Measurements from ENCODE around the gene HEATR9. TPM values are rescaled to one million over a fixed set of nuclear protein-coding genes. Genes with fewer than 3 reads are reported as not detected.

Gene HEATR9, protein sequence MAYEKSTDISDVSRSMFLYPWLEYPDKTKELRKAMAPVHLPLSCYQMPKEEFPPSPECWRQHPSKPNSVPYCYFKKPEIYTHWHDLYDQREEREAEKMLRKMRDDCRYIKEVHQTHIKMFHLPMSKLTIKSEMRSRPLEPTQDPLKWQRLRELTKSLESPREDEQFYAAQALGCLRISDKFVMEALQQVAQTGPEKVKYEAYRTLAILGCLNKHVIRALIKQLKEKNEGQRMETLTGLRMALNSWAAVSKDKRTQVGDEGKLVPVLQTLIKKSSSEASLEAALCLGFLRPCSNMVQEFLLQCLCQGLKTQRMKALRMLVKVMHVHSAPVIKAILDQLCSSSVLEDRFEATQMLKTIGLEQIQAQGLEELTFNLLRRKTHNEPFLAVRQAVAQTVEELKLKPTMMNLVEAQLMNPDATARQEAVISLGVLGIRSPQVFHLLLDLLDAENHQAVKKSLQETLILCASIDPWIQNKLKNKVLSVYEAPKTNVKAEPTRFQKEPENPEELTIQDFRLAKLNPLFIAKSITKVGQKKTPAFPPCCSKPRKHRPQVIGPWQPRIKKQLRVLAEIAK
- not detected for polyA plus RNA-seq (2013, experiment 1 of 2)
- polyA plus RNA-seq (2013, experiment 2 of 2) = not detected

DNA sequence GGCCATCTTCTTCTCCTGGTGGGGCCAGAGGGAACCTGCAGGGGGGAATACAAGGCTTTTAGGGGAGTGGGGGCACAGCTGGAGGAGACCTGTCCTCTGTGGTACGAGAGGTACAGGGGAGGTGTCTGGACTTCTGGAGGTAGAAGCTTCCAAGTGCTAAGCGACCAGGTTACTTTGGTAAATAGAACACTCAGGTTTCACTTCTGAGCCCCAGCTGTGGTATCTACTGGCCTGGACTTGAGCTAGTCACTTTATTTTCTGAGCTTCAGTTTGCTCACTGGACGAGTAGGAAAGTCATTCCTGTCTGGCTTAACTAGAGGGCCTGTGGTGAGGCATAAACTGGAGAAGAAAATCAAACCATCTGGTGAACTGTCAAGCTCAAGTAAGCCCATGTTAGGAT, at the start of gene HEATR9:
Gene HEATR9 (minus strand): TSS at position 155 of the 400 bp plus-strand sequence. CDS start 149 bp downstream, at position 6.
- no peaks in the 10 kb centered on the region for H3K4me1 ChIP-seq (ENCODE audit: control insufficient read depth, insufficient read depth, low read length, poor library complexity, severe bottlenecking)
- WGBS, 2 experiments (ENCODE audit: insufficient coverage in 2 of 2) = 86 to 100% methylated on average over 2 to 3 of the region's 3 CpGs
- H3K9me3 ChIP-seq (ENCODE audit: control insufficient read depth, low read length) = no peaks in the 10 kb centered on the region
- no peak within 1 kb of the TSS for H3K4me3 ChIP-seq (ENCODE audit: extremely low read depth, insufficient read depth, low read length, poor library complexity, severe bottlenecking)
- H3K36me3 ChIP-seq (ENCODE audit: control insufficient read depth, insufficient read depth, low read length) = no peaks in the 10 kb centered on the region
- no peak within 1 kb of the TSS for H3K27ac ChIP-seq (ENCODE audit: low read depth, low read length, severe bottlenecking)

DNA sequence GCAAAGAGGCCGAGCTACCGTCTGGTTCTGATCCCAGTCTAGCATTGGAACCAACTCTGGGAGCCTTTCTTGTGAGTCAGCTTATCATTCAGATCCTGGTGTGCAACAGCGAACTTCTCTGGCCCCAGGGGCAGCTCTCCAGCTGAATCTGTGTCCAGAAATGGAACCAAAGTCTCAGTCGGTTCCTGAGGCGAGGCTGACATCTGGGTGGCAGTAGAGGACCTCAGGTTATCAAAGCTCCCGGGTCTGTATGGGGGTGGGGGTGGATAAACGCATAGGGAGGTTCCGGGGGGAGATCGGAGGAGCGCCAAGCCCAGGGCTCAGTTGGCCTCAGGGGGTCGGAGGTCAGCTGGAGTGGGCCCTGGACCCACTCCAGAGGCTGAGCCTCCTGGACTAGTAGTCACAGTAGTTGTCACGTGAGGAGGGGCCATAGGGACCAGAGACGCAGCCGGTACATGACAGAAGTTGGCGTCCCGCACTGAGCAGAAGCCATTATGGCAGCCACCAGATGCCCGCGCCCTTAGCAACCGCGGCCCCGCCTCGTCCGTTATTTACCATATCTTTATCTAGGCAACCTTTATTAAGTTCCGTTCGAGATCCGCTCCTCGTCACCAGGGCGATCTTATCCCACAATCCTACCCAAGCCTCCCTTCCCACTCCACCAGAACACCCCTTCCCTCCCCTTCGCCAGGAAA, 49.0 kb upstream of the HEATR9 start:
- no peak overlapping the region for H3K27ac ChIP-seq (ENCODE audit: low read depth, low read length, severe bottlenecking)
- H3K4me3 ChIP-seq (ENCODE audit: extremely low read depth, insufficient read depth, low read length, poor library complexity, severe bottlenecking) = no peak overlapping the region
- H3K36me3 ChIP-seq (ENCODE audit: control insufficient read depth, insufficient read depth, low read length) = no peaks in the 10 kb centered on the region
- no peaks in the 10 kb centered on the region for H3K9me3 ChIP-seq (ENCODE audit: control insufficient read depth, low read length)
- WGBS, 2 experiments (ENCODE audit: insufficient coverage in 2 of 2) = 91 to 96% methylated on average over 28 to 29 of the region's 29 CpGs
- no peaks in the 10 kb centered on the region for H3K4me1 ChIP-seq (ENCODE audit: control insufficient read depth, insufficient read depth, low read length, poor library complexity, severe bottlenecking)

DNA sequence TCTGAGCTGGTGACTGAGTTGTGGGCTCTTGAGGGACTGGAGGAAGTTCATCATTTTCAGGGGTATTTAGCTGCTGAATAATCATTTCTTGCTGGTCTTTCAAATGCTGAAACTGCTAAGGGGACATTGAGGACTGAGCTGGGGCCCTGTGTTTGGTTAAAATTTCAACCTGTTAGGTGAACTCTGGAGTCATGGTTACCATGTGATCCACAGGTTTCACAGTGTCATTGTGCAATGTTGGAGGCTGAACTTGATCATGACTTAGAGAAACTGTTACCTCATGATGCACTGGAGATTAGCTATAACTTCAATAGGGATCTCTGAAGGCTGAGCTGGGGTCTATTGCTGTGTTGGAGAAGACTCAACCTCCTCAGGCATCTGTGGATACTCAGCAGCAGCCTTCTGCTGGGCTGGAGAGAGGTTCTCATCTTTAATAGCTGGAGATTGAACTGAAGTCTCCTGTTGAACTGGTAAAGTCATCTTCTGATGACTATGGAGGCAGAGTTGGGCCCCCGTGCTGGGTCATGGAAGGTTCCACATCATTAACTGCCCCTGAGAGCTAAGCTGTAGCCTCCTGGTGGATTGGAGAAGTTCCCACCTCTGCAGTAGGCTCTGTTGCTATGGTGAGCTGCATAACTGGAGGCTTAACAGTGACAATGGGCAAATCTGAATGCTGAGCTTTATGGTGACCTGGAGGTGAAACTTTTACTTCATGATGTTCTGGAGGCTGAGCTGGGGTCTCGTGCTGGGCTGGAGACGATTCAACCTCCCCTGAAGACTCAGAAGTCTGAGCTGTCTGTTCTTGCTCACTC, 46.7 kb upstream of the HEATR9 start:
- no peak overlapping the region for H3K27ac ChIP-seq (ENCODE audit: low read depth, low read length, severe bottlenecking)
- no peaks in the 10 kb centered on the region for H3K36me3 ChIP-seq (ENCODE audit: control insufficient read depth, insufficient read depth, low read length)
- WGBS, 2 experiments (ENCODE audit: insufficient coverage in 2 of 2) = 74 to 88% methylated on average over 3 of the region's 3 CpGs
- no peaks in the 10 kb centered on the region for H3K9me3 ChIP-seq (ENCODE audit: control insufficient read depth, low read length)
- H3K4me1 ChIP-seq (ENCODE audit: control insufficient read depth, insufficient read depth, low read length, poor library complexity, severe bottlenecking) = no peaks in the 10 kb centered on the region
- no peak overlapping the region for H3K4me3 ChIP-seq (ENCODE audit: extremely low read depth, insufficient read depth, low read length, poor library complexity, severe bottlenecking)

- H3K4me3 ChIP-seq (ENCODE audit: extremely low read depth, insufficient read depth, low read length, poor library complexity, severe bottlenecking) = no peak overlapping the region
- WGBS, 2 experiments (ENCODE audit: insufficient coverage in 2 of 2) = 75 to 92% methylated on average over 1 of the region's 1 CpG
- no peaks in the 10 kb centered on the region for H3K36me3 ChIP-seq (ENCODE audit: control insufficient read depth, insufficient read depth, low read length)
- no peaks in the 10 kb centered on the region for H3K4me1 ChIP-seq (ENCODE audit: control insufficient read depth, insufficient read depth, low read length, poor library complexity, severe bottlenecking)
- no peak overlapping the region for H3K27ac ChIP-seq (ENCODE audit: low read depth, low read length, severe bottlenecking)
- H3K9me3 ChIP-seq (ENCODE audit: control insufficient read depth, low read length) = no peaks in the 10 kb centered on the region
These were observed 45.7 kb upstream of the HEATR9 start for GRCh38 chr17:35914354-35914753.

DNA sequence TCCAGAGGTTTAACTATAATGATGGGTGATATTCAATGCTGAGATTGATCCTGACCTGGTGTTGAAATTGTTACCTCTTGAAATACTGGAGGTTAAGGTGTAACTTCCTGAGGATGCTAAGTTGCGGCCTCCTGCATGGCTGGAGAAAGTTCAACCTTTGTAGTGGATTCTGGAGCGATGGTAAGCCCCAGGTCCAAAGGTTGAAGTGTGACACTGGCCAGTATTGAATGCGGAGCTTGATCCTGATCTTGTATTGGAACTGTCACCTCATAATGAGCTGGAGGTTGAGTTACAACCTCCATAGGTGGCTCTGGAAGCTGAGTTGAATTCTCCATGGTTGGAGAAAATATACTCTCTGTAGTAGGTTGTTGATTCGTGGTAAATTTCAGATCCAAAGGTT, 44.9 kb upstream of the HEATR9 start:
- no peak overlapping the region for H3K4me3 ChIP-seq (ENCODE audit: extremely low read depth, insufficient read depth, low read length, poor library complexity, severe bottlenecking)
- no peaks in the 10 kb centered on the region for H3K9me3 ChIP-seq (ENCODE audit: control insufficient read depth, low read length)
- no peaks in the 10 kb centered on the region for H3K36me3 ChIP-seq (ENCODE audit: control insufficient read depth, insufficient read depth, low read length)
- 84 to 88% methylated on average over 4 of the region's 4 CpGs for WGBS, 2 experiments (ENCODE audit: insufficient coverage in 2 of 2)
- H3K27ac ChIP-seq (ENCODE audit: low read depth, low read length, severe bottlenecking) = no peak overlapping the region
- no peaks in the 10 kb centered on the region for H3K4me1 ChIP-seq (ENCODE audit: control insufficient read depth, insufficient read depth, low read length, poor library complexity, severe bottlenecking)

DNA sequence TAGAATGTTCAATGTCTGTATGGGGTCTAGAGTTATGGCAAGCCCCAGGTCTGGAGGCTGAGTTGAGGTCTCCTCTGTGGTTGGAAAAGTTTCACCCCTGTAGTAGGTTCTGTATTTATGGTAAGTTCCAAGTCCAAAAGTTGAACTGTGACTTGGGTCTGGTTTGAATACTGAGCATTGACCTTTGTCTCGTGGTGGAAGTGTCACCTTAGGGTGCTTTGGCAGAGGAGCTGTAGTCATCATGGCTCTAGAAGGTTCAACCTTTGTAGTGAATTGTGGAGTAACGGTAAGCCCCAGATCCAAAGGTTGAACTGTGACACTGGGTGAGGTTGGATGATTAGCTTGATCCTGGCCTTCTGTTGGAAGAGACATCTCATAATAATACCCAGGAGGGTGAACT, 44.3 kb upstream of the HEATR9 start:
- 81 to 89% methylated on average over 2 of the region's 2 CpGs for WGBS, 2 experiments (ENCODE audit: insufficient coverage in 2 of 2)
- Histone ChIP-seq H3K4me3 (ENCODE audit: extremely low read depth, insufficient read depth, low read length, poor library complexity, severe bottlenecking) (no peak overlapping the region), H3K4me1 (ENCODE audit: control insufficient read depth, insufficient read depth, low read length, poor library complexity, severe bottlenecking) (no peaks in the 10 kb centered on the region), H3K36me3 (ENCODE audit: control insufficient read depth, insufficient read depth, low read length) (no peaks in the 10 kb centered on the region), H3K9me3 (ENCODE audit: control insufficient read depth, low read length) (no peaks in the 10 kb centered on the region), H3K27ac (ENCODE audit: low read depth, low read length, severe bottlenecking) (no peak overlapping the region)

DNA sequence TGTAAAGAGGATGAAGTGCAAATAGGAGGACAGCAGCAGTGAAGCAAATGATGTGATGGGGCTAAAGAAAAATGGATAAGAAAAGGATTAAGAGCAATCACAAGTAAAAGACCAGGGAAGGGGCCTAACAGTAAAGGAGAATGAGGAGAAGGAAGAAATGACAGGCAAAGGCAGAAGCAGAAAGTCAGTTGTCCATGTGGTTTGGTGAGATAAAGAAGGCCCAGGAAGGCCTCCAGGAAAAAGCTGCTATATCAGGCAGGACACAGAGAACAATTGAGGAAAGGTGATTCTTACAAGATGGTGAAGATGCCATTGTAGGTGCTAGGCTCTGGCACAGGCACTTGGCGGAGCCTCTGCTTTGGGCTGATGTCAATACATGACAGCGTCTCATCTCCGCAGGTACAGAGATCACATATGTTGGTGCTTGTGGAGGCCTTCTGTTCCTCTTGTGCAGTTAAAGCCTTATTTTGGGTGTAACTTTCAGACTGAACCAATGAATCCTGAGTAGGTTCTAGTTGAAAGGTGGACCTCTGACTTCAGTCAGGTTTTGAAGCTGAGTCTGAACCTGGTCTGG, 43.7 kb upstream of the HEATR9 start:
- H3K4me3 ChIP-seq (ENCODE audit: extremely low read depth, insufficient read depth, low read length, poor library complexity, severe bottlenecking) = no peak overlapping the region
- WGBS, 2 experiments (ENCODE audit: insufficient coverage in 2 of 2) = 96 to 100% methylated on average over 1 to 3 of the region's 3 CpGs
- H3K27ac ChIP-seq (ENCODE audit: low read depth, low read length, severe bottlenecking) = no peak overlapping the region
- H3K36me3 ChIP-seq (ENCODE audit: control insufficient read depth, insufficient read depth, low read length) = no peaks in the 10 kb centered on the region
- H3K4me1 ChIP-seq (ENCODE audit: control insufficient read depth, insufficient read depth, low read length, poor library complexity, severe bottlenecking) = no peaks in the 10 kb centered on the region
- H3K9me3 ChIP-seq (ENCODE audit: control insufficient read depth, low read length) = no peaks in the 10 kb centered on the region

DNA sequence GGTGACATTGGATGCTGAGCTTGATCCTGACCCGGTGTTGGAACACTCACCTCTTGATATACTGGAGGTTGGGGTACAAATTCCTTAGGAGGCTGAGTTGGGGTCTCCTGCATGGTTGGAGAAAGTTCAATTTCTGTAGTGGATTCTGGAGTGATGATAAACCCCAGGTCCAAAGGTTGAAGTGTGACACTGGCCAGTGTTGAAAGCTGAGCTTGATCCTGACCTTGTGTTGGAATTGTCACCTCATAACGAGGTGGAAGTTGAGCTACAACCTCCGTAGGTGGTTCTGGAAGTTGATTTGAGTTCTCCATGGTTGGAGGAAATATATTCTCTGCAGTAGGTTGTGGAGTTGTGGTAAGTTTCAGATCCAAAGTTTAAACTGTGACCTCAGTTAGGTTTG, 40.7 kb upstream of the HEATR9 start:
- no peak overlapping the region for H3K4me3 ChIP-seq (ENCODE audit: extremely low read depth, insufficient read depth, low read length, poor library complexity, severe bottlenecking)
- no peak overlapping the region for H3K27ac ChIP-seq (ENCODE audit: low read depth, low read length, severe bottlenecking)
- no peaks in the 10 kb centered on the region for H3K36me3 ChIP-seq (ENCODE audit: control insufficient read depth, insufficient read depth, low read length)
- no peaks in the 10 kb centered on the region for H3K4me1 ChIP-seq (ENCODE audit: control insufficient read depth, insufficient read depth, low read length, poor library complexity, severe bottlenecking)
- WGBS, 2 experiments (ENCODE audit: insufficient coverage in 2 of 2) = 97 to 100% methylated on average over 2 to 3 of the region's 3 CpGs
- H3K9me3 ChIP-seq (ENCODE audit: control insufficient read depth, low read length) = no peaks in the 10 kb centered on the region

GRCh38 chr17:35907691-35908090, 39.0 kb upstream of the HEATR9 start:
- no peak overlapping the region for H3K4me3 ChIP-seq (ENCODE audit: extremely low read depth, insufficient read depth, low read length, poor library complexity, severe bottlenecking)
- no peaks in the 10 kb centered on the region for H3K4me1 ChIP-seq (ENCODE audit: control insufficient read depth, insufficient read depth, low read length, poor library complexity, severe bottlenecking)
- H3K9me3 ChIP-seq (ENCODE audit: control insufficient read depth, low read length) = no peaks in the 10 kb centered on the region
- H3K27ac ChIP-seq (ENCODE audit: low read depth, low read length, severe bottlenecking) = no peak overlapping the region
- no peaks in the 10 kb centered on the region for H3K36me3 ChIP-seq (ENCODE audit: control insufficient read depth, insufficient read depth, low read length)
- WGBS, 2 experiments (ENCODE audit: insufficient coverage in 2 of 2) = 86 to 90% methylated on average over 3 to 4 of the region's 5 CpGs

Measured in mesodermal cell (in vitro differentiated cells).